Measurements from ENCODE around the gene BNC2. TPM values are rescaled to one million over a fixed set of nuclear protein-coding genes. Genes with fewer than 3 reads are reported as not detected.
A peak's percentile ranks its signal among the peaks of the same experiment; 100 is the strongest.

Gene BNC2
- total RNA-seq, 2 donors from 2014 or later, result 16.1 to 16.9 TPM

DNA sequence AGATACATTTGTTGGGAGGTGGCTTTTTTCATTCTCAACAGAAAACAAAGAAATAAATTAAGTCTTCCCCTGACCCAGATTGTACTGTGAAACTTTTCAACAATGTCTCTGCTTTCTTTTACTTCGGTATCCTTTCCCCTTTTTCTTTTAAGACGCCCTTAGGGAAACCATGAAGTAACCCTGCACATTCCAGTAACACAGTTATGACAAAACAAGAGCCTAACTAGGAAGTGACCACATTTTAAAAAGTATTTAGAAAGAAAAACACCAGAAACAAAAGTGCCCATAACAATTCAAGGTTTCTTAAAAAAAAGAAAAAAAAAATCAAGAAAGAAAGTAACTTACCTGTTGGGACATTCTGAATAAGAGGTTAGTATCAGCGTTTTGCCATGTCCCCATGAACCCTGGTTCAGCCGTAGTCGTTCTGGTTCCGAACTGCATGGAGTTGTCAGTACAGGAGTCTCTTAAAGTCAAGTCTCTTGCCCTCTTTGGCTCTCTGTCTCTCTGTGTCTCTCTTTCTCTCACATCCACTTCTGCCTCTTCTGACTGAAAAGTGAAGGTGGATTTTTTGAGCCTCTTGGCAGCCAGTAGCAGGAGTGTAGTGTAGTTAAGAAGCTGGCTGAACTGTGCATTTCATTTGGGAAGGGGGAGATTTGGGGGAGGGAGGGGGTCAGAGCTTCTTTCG is 142.9 kb downstream of the BNC2 start:
- Histone ChIP-seq H3K36me3 (no peaks in the 10 kb centered on the region), H3K4me1 (ENCODE audit: control insufficient read depth in 1 of 2, low read depth in 2 of 2) (peaks cover 5 to 20% of the 10 kb centered on the region in 2 donors)
- no peak for ATAC-seq (ENCODE audit: insufficient number of reproducible peaks, low FRiP score, low read depth)

DNA sequence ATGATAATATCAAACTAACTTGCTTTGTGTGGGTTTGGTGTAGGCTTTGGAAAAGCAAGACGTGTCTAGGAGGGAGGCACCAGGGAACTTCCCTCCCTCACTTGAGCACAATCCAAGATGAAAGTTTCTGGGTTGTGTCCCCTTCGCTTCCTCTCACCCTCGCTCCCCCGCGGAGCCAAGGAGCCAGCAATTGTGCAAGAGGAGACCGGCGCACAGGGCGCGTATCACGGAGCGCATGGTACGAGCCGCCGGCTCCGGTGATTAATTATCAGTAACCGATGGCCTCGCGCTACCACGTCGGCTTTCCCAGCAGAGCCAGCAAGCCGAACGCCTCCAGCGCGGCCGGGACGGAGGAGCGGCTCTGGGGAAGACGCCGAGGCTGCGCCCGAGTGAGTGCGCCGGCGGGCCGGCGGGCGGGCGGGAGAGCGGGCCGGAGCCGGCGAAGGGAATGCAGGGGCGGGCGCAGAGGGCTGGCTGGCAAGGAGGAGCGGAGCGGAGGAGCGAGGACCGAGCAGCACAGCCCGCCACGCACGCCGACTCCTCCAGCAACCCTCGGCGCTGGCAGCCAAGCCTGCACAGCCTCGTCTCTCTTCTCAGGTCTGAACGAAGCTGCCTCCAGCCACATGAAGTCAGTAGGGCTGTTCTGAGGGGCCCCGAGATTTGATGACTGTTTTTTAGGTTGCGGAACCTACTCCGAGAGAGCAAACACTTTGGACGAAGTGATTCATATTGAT is 143.6 kb downstream of the BNC2 start:
- peak; percentile 49 for DNase-seq (ENCODE audit: low spot score)
- peak overlapping the region; percentile 89 for H3K4me3 ChIP-seq
- H3K27ac ChIP-seq, result peak overlapping the region; percentile 89 to 93
- H3K9me3 ChIP-seq, result no peaks in the 10 kb centered on the region
- TF ChIP-seq, protein P1, sequence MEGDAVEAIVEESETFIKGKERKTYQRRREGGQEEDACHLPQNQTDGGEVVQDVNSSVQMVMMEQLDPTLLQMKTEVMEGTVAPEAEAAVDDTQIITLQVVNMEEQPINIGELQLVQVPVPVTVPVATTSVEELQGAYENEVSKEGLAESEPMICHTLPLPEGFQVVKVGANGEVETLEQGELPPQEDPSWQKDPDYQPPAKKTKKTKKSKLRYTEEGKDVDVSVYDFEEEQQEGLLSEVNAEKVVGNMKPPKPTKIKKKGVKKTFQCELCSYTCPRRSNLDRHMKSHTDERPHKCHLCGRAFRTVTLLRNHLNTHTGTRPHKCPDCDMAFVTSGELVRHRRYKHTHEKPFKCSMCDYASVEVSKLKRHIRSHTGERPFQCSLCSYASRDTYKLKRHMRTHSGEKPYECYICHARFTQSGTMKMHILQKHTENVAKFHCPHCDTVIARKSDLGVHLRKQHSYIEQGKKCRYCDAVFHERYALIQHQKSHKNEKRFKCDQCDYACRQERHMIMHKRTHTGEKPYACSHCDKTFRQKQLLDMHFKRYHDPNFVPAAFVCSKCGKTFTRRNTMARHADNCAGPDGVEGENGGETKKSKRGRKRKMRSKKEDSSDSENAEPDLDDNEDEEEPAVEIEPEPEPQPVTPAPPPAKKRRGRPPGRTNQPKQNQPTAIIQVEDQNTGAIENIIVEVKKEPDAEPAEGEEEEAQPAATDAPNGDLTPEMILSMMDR (IDR thresholded peaks at IDR 0.05), result no peak
- no peaks in the 10 kb centered on the region for H3K36me3 ChIP-seq
- H3K27me3 ChIP-seq (replicated peaks; ENCODE audit: insufficient read depth), result no peaks in the 10 kb centered on the region
- H3K4me1 ChIP-seq (ENCODE audit: control insufficient read depth in 1 of 2, low read depth in 2 of 2), result peaks cover 5 to 20% of the 10 kb centered on the region in 2 donors
- ATAC-seq (ENCODE audit: insufficient number of reproducible peaks, low FRiP score, low read depth), result peak; percentile 50

More for the DNA sequence above, 142.9 kb downstream of the BNC2 start:
- peak overlapping the region; percentile 89 to 93 for H3K27ac ChIP-seq
- no peaks in the 10 kb centered on the region for H3K9me3 ChIP-seq
- no peaks in the 10 kb centered on the region for H3K27me3 ChIP-seq (replicated peaks; ENCODE audit: insufficient read depth)
- TF ChIP-seq, protein P1 (IDR thresholded peaks at IDR 0.05), result no peak
- no peak for DNase-seq (ENCODE audit: low spot score)
- H3K4me3 ChIP-seq, result peak overlapping the region; percentile 89

DNA sequence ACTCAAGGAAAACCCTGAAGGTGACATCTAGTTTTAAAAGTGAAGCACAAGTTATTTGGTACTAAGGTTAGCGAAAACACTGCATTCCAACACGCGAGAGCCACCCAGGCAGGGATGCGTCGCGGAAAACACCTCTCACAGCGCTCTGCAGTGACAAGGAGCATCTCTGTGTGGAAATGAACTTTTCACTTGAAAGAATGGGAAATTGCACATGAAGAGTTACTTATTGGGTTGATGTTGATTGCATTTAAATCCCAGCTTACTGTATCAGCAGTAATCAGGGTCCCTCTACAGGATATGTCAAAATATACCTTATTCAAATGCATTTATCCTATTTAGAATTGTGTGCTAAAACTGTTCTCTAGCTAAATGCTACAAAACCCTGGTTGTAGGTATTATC is 144.4 kb downstream of the BNC2 start:
- DNase-seq (ENCODE audit: low spot score) (no peak), ATAC-seq (ENCODE audit: insufficient number of reproducible peaks, low FRiP score, low read depth) (no peak)
- H3K4me3 ChIP-seq, result peak overlapping the region; percentile 89
- no peaks in the 10 kb centered on the region for H3K9me3 ChIP-seq
- H3K27me3 ChIP-seq (replicated peaks; ENCODE audit: insufficient read depth), result no peaks in the 10 kb centered on the region
- peak overlapping the region; percentile 89 to 93 for H3K27ac ChIP-seq
- TF ChIP-seq, protein P1 (IDR thresholded peaks at IDR 0.05), result no peak
- H3K36me3 ChIP-seq, result no peaks in the 10 kb centered on the region
- H3K4me1 ChIP-seq (ENCODE audit: control insufficient read depth in 1 of 2, low read depth in 2 of 2), result peaks cover 6 to 24% of the 10 kb centered on the region in 2 donors

DNA sequence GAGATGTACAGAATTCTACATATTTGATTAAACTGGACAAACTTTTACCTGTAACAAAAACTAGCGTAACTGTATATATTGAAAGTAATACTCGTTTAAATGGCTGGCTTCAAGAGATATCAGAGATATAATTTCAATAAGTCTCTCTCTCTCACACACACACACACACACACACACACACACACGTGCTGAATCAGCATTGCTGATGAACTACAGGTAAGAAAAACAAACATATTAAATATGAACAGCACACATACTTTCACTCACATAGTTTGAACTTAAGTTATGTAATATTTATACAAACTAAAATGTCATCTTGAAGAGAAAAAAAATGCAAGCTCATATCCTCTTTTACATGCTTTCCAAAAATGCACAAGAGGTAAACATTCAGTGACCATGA is 145.4 kb downstream of the BNC2 start:
- DNase-seq (ENCODE audit: low spot score) (no peak), ATAC-seq (ENCODE audit: insufficient number of reproducible peaks, low FRiP score, low read depth) (no peak)
- Histone ChIP-seq H3K36me3 (no peaks in the 10 kb centered on the region), H3K9me3 (no peaks in the 10 kb centered on the region), H3K27ac (no peak overlapping the region), H3K4me1 (ENCODE audit: control insufficient read depth in 1 of 2, low read depth in 2 of 2) (peaks cover 10 to 34% of the 10 kb centered on the region in 2 donors), H3K4me3 (no peak overlapping the region), H3K27me3 (replicated peaks; ENCODE audit: insufficient read depth) (no peaks in the 10 kb centered on the region)
- TF ChIP-seq, protein P1 (IDR thresholded peaks at IDR 0.05), result no peak

DNA sequence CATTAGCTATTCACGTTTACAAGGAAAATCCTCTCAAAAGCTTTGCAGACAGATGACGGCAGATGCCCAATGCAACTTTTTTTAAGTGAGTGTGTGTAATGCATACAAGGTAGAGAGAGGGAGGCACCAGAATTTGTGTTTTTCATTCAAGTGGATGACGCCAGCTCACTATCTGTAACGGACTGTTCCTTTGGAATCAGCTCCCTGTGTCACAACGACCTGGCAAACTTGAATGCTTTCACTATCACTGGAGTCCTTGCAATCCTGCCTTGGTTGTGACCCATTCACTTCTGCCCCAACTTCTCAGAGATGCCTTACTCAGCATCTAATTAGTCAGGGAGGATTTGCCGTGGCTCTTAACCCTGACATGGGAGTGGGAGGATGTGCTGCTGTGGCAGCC is 148.5 kb downstream of the BNC2 start:
- H3K36me3 ChIP-seq, result no peaks in the 10 kb centered on the region
- H3K4me1 ChIP-seq (ENCODE audit: control insufficient read depth in 1 of 2, low read depth in 2 of 2), result peaks cover 6 to 27% of the 10 kb centered on the region in 2 donors
- H3K9me3 ChIP-seq, result no peaks in the 10 kb centered on the region
- H3K4me3 ChIP-seq, result peak overlapping the region; percentile 55
- TF ChIP-seq, protein P1 (IDR thresholded peaks at IDR 0.05), result no peak
- DNase-seq (ENCODE audit: low spot score) (peak; percentile 34), ATAC-seq (ENCODE audit: insufficient number of reproducible peaks, low FRiP score, low read depth) (peak; percentile 70)
- H3K27ac ChIP-seq, result peak overlapping the region; percentile 23 to 46
- no peaks in the 10 kb centered on the region for H3K27me3 ChIP-seq (replicated peaks; ENCODE audit: insufficient read depth)
